Measurements from ENCODE around the gene PLEKHM1. TPM values are rescaled to one million over a fixed set of nuclear protein-coding genes. Genes with fewer than 3 reads are reported as not detected.
"Not testable (repeated sequence)": the region's sequence is repeated elsewhere in the genome, so short reads cannot be mapped to it uniquely, and the experiment has no call there.

The PLEKHM1 gene
- total RNA-seq, 2 experiments from 2014 or later = 108 to 118 TPM

- H3K4me3 ChIP-seq (ENCODE audit: low read length) = no peak overlapping the region
- ChIA-PET POLR2A (no interaction called here), CTCF (no interaction called here)
- no peaks in the 10 kb centered on the region for H3K9me3 Mint-ChIP-seq
- H3K4me1 ChIP-seq (ENCODE audit: insufficient read depth, low read length) = peaks cover 23% of the 10 kb centered on the region
- H3K27me3 Mint-ChIP-seq = no peaks in the 10 kb centered on the region
- no peaks in the 10 kb centered on the region for H3K9me3 ChIP-seq (ENCODE audit: control insufficient read depth in 1 of 2, insufficient read depth in 1 of 2, low read length in 2 of 2)
- H3K36me3 ChIP-seq (ENCODE audit: insufficient read depth, low read length) = peaks cover 27% of the 10 kb centered on the region
- DNase-seq (peak in 1 of 14 experiments; percentile 10), ATAC-seq (ENCODE audit: poor library complexity) (no peak)
- H3K27ac Mint-ChIP-seq = no peak overlapping the region
- no peaks in the 10 kb centered on the region for H3K27me3 ChIP-seq (ENCODE audit: control insufficient read depth in 1 of 2, insufficient read depth in 2 of 2, low read length in 2 of 2)
- no peak overlapping the region for H3K27ac ChIP-seq (ENCODE audit: low read depth in 1 of 2, low read length in 2 of 2)
- intact Hi-C loops (cut with DNase I, micrococcal nuclease) = no loop called here
- TF ChIP-seq CTCF (IDR thresholded peaks at IDR 0.05) = no peak
- H3K4me1 Mint-ChIP-seq (ENCODE audit: low read depth) = peaks cover 8% of the 10 kb centered on the region
- H3K36me3 Mint-ChIP-seq (ENCODE audit: low read depth) = peaks cover 35% of the 10 kb centered on the region
- no peak overlapping the region for H3K4me3 Mint-ChIP-seq
Measured at GRCh38 chr17:45441526-45442310, 48.8 kb downstream of the PLEKHM1 start.

GRCh38 chr17:45440839-45441515 is 49.5 kb downstream of the PLEKHM1 start:
- H3K27me3 ChIP-seq (ENCODE audit: control insufficient read depth in 1 of 2, insufficient read depth in 2 of 2, low read length in 2 of 2); POLR2A ChIA-PET; H3K4me3 Mint-ChIP-seq; H3K4me3 ChIP-seq (ENCODE audit: low read length); H3K9me3 Mint-ChIP-seq; H3K4me1 Mint-ChIP-seq (ENCODE audit: low read depth); CTCF ChIA-PET; H3K9me3 ChIP-seq (ENCODE audit: control insufficient read depth in 1 of 2, insufficient read depth in 1 of 2, low read length in 2 of 2); intact Hi-C loops (cut with DNase I, micrococcal nuclease); H3K27ac ChIP-seq (ENCODE audit: low read depth in 1 of 2, low read length in 2 of 2); H3K27me3 Mint-ChIP-seq: not testable (repeated sequence)
- Histone ChIP-seq H3K4me1 (ENCODE audit: insufficient read depth, low read length) (peaks cover 19% of the 10 kb centered on the region), H3K36me3 (ENCODE audit: insufficient read depth, low read length) (peaks cover 31% of the 10 kb centered on the region)
- DNase-seq = peak in 1 of 14 experiments; percentile 30
- Mint-ChIP-seq H3K36me3 (ENCODE audit: low read depth) (peaks cover 33% of the 10 kb centered on the region), H3K27ac (peak overlapping the region; percentile 65)
- ATAC-seq (ENCODE audit: poor library complexity) = peak; percentile 51

GRCh38 chr17:45440161-45440778 is 50.3 kb downstream of the PLEKHM1 start:
- H3K9me3 ChIP-seq (ENCODE audit: control insufficient read depth in 1 of 2, insufficient read depth in 1 of 2, low read length in 2 of 2) = no peaks in the 10 kb centered on the region
- H3K36me3 ChIP-seq (ENCODE audit: insufficient read depth, low read length) = peaks cover 30% of the 10 kb centered on the region
- Mint-ChIP-seq H3K4me1 (ENCODE audit: low read depth) (no peaks in the 10 kb centered on the region), H3K27me3 (no peaks in the 10 kb centered on the region), H3K4me3 (no peak overlapping the region), H3K27ac (peak overlapping the region; percentile 65), H3K36me3 (ENCODE audit: low read depth) (peaks cover 34% of the 10 kb centered on the region), H3K9me3 (no peaks in the 10 kb centered on the region)
- ChIA-PET CTCF (no interaction called here), POLR2A (no interaction called here)
- peaks cover 12% of the 10 kb centered on the region for H3K4me1 ChIP-seq (ENCODE audit: insufficient read depth, low read length)
- DNase-seq (peak in 1 of 14 experiments; percentile 27), ATAC-seq (ENCODE audit: poor library complexity) (no peak)
- no peak for TF ChIP-seq CTCF (IDR thresholded peaks at IDR 0.05)
- no peaks in the 10 kb centered on the region for H3K27me3 ChIP-seq (ENCODE audit: control insufficient read depth in 1 of 2, insufficient read depth in 2 of 2, low read length in 2 of 2)
- no peak overlapping the region for H3K4me3 ChIP-seq (ENCODE audit: low read length)
- intact Hi-C loops (cut with DNase I, micrococcal nuclease) = no loop called here
- H3K27ac ChIP-seq (ENCODE audit: low read depth in 1 of 2, low read length in 2 of 2) = no peak overlapping the region
